NCI-H1105 (cell line): ENCODE results near the gene SEC14L6.
"Not testable (repeated sequence)": the region's sequence is repeated elsewhere in the genome, so short reads cannot be mapped to it uniquely, and the experiment has no call there.

Experiments
- DNase-seq: peaks from one replicate; lab custom pipeline; 2025; lab: John Stamatoyannopoulos, UW

Gene SEC14L6

GRCh38 chr22:30546616-30547015 lies at the start of gene SEC14L6:
SEC14L6 (minus strand) TSS chr22:30546741; CDS start chr22:30546682, 59 bp downstream.
- no peak for DNase-seq

GRCh38 chr22:30596199-30596598 lies 49.7 kb upstream of the SEC14L6 start:
- no peak for DNase-seq

DNA sequence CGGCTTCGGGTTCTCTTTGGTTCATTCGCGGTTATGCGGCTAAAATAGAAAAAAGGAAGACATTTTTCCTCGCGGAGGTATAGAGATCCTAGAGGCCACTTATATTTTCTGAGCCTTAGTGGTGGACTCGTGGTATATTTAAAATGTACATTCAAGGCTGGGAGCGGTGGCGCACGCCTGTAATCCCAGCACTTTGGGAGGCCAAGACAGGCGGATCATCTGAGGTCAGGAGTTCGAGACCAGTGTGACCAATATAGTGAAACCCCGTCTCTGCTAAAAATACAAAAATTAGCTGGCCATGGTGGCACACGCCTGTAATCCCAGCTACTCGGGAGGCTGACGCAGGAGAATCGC lies 45.8 kb upstream of the SEC14L6 start:
- not testable (repeated sequence) for DNase-seq

- DNase-seq, result peak; percentile 95
Measured at GRCh38 chr22:30591588-30592359, 45.2 kb upstream of the SEC14L6 start, which contains the start of gene PES1. PES1 (minus strand) TSS chr22:30591910; CDS start chr22:30591833, 77 bp downstream.

DNA sequence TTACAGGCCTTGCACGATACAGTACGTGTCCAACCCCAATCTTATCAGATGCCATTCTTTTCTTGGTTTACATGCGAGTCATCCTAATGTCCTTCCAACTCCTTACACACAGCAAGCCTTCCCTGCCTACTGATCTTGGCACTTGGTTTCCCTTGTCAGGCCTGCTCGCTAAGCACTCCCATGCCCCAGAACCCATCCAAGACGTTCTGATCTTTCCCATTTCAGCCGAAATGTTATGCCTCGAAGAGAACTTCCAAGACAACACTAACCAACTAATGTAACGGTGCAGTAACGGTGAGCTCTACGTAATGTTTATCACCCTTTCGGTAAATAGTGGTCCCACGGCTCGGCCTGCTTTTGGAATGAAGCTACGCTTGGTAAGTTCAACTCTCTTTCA lies 44.6 kb upstream of the SEC14L6 start:
- DNase-seq, result no peak

DNA sequence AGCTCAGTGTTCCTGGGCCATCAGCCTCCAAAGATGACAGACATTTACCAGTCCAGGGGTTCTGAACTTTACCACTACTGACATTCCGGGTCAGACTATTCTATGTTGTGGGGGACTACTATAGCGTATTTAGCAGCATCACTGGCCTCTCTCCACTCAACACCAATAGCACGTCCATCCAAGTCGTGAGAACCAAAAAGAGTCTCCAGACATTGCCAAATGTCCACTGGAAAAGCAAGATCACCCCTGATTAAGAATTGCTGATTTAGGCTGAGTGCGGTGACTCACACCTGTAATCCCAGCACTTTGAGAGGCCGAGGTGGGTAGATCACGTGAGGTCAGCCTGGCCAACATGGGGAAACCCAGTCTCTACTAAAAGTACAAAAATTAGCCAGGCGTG lies 39.9 kb upstream of the SEC14L6 start:
- no peak for DNase-seq

DNA sequence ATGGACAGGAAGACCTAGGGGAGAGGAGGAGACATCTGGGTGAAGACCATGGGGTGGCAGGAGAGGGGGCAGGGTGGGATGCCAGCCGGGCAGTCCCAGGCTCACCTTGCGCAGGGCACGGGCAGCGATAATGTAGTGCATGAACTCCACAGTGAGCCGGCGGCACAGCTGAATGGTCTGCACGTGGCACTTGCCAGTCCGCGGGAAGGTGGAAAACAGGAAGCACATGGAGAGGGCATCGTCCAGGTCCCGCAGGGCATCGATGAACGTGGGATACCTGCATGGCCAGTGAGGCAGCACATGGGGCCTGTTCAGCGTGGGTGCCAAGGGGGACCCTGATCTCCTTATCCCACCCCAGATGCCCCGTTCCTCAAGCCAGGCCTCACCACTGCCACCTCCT lies 37.9 kb upstream of the SEC14L6 start:
- DNase-seq, result no peak

DNA sequence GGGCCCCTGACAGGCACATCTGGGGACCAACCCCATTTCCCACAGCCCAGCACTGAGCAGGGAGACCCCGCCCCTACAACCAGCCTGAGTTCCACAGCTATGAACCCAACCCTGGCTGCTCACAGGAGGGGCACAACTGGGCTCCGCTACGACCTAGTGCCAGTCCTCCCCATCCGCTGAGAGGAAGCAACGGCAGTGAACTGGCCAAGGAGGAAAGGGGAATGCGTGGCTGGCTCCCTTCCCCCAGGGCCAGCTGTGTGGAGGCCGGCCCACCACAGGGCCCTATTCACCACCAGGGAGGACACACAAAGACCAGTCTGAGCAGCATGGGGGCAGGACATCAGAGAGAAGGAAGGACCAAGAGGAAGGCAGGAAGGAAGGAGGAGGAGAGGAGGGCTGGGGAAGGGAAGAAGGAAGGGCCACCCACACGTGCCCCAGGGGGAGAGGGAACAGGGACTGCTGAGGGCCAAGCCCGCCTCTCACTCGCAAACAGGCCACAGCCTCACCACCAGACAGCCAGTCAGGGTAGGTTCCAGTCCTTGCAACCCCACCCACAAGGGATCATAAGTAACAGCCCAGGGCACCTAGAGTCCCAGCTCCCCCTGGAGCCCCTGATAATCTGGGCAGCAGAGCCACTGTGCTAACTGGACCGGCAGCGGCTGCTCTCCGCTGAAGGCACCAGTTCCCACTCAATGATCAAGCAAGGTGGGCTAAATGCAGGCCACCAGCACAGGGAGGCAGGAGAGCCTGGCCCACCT lies 36.4 kb upstream of the SEC14L6 start:
- no peak for DNase-seq

GRCh38 chr22:30582051-30582450 lies 35.5 kb upstream of the SEC14L6 start:
- no peak for DNase-seq

GRCh38 chr22:30580896-30581295 lies 34.4 kb upstream of the SEC14L6 start:
- no peak for DNase-seq

- no peak for DNase-seq
Measured at GRCh38 chr22:30578481-30578880, 31.9 kb upstream of the SEC14L6 start.

DNA sequence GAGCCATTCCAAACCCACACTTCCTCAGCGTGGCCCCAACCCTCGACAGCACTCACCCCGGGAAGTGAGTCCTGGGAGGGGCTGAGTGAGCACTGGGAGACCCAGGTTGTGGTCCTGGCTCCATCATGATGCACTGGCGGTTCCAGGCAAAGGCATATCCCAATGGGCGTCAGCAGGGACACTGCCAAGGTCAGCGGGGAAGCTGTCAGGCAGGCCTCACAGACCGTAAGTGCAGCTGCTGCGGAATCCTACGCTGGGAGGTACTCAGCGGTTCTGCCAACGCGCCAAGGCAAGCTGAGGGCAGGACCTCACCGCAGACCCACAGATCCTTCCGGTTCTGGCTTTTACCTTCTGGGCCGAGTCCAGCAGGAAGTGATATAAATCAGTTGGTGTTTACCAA lies 29.3 kb upstream of the SEC14L6 start:
- DNase-seq, result no peak

GRCh38 chr22:30574997-30575671 lies 28.6 kb upstream of the SEC14L6 start:
- DNase-seq, result no peak

DNA sequence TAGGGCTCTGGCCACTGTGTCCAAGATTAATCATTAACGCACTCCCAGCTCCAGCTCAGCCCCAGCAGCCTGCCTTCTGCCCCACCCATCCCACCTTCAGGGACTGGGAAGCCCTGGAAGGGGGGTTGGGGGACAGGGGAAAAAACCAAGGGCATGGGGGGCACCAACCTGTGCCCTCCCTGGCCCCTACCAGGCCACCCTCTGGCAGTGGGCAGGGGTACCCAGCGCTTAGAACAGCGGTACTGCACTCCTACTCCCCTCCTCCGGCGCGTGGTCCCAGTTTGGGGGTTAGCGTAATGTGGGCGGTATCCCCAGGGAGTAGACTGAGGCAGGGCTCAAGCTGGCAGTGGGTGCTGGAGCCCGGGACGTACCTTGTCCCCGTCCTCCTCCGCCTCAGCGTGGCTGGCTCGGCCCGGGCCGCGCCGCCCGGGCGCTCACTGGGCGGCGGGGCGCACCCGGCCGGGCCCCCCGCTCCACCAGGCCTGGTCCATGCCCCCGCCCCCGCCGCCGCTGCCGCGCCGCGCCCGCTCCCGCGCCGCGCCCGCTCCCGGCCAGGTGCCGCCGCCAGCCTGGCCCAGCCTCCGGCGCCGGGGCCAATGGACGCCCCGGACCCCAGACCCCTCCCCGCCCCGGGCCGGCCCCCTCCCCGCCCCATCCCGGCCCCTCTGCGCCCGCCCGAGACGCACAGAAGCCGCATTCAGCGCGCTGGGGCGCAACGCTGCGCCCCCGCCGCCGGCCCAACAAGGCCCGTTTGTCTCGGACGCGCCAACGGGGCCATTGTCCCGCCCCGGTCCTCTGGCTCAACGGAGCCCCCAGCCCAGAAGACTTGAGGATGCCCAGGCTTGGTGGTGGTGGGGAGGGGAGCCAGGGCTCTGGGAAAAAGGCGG lies 27.8 kb upstream of the SEC14L6 start, which contains the start of gene GAL3ST1:
GAL3ST1 (minus strand) TSS at position 571 of the 887 bp plus-strand sequence. CDS start 17,273 bp downstream, outside the sequence.
- peak; percentile 8 for DNase-seq

DNA sequence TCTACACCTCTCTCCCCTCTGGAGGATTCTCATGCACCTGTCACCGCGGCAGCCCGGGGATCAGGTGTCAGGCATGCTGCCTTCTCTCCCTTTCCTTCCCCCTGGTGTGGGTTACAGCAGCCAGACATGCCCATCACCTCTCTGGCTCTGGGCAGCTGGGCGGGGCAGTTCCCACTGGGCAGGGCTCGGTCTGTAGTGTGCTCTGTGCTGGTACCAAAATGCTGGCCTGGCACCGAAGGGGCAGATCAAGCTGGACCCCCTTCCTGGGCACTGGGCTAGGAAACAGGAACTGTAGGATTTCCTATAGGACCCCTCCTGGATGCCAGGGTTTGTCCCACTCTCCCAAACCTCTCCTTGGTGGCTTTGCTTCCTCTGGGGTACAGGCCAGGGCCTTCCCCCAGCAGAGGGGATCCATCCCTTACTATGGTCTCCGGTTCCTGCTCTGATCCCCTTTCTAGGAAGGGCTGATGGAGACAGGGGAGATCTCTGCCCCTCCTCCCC lies 27.1 kb upstream of the SEC14L6 start:
- peak; percentile 24 for DNase-seq

DNA sequence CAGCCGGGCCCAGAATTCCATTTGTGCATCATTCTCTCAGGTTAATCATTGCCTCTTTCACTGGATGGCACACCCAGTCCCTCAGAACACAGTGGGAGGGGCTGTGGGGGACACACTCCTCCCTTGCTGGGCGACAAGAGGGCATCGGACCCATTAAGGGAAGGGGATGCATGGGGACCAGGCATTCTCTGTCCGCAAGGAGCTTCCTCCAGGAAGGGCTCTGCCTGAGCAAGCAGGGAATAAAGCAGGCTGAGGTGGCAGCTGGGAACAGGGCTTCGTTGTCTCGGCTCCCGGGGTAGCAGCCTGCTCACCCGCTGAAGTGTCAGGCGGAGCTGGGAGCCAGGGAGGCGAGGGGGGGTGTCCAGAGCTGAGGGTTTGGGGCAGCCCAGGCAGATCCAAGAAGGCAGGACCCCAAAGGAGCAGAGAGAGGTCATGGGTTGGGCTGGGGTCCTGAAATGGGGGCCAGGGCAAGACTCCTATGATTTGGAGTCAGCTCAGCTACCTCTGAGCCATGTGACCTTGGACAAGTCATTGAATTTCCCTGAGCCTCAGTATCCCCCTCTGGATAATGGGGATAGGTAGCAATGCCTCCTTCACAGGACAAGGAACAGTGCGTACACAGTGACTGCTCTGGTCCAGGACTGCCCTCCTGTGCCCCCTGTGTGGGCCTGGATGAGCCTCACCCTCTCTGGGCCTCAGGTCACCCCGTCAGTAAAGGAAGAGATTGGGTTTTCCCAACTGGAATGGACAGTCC lies 26.5 kb upstream of the SEC14L6 start:
- no peak for DNase-seq

- DNase-seq, result no peak
Measured at GRCh38 chr22:30572210-30572609, 25.7 kb upstream of the SEC14L6 start.

- DNase-seq, result no peak
Measured at GRCh38 chr22:30569674-30570202, 23.2 kb upstream of the SEC14L6 start.

DNA sequence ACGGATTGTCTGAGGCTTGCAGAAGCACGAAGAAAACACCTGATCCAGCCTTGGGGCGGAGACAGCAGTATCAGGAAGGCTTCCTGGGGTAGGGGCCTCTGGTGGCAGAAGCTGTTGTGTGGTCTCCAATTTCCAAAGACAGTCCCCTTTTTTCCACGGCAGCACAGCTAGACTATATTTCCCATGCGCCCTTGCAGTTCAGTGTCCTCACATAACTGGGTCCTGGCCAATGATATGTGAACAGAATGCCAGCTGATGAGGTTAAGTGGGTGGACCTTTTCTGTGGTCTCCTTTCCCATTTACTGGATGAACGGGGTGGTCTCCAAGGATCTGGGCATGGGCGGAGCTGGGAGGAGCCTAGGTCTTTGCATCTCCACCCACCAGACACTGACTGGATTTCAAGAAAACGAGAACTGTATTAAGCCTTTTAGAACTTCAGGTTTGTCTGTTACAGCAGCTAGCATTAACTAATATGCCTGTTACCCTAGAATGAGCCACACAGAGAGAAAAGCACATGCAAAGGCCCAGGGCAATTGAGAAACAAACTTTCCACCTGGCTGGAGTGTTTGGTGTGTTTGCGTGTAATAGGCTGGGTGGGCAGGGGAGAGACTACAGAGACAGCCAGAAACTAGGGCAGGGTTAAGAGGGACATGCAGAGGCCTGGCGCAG lies 21.7 kb upstream of the SEC14L6 start:
- no peak for DNase-seq

DNA sequence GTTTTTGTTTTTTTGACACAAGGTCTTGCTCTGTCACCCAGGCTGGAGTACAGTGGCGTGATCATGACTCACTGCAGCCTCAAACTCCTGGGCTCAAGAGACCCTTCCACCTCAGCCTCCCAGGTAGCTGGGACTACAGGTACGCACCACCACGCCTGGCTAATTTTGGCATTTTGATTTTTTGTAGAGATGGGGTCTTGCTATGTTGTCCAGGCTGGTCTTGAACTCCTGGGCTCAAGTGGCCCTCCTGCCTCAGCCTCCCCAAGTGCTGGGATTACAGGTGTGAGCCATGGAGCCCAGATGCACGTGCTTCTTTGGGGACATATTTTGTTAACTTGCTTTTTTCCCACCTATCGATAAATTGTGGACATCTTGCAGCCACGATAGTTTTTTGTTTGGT lies 20.7 kb upstream of the SEC14L6 start:
- not testable (repeated sequence) for DNase-seq
